Stimulated activated CD4-positive, alpha-beta T cell treated with anti-CD3 and anti-CD28 coated beads, Interleukin-15, amount 100 ng/mL, for 1 hour (primary cell): ENCODE measurements around the gene PARP12.

Experiments used
- DNase-seq, 2 donors: peaks; one replicate each; pipeline ENCODE4 v3.0.0-alpha.2; 2020; ENCODE audit warnings: low read depth in 1 of 2, low spot score in 1 of 2

PARP12 gene

DNA sequence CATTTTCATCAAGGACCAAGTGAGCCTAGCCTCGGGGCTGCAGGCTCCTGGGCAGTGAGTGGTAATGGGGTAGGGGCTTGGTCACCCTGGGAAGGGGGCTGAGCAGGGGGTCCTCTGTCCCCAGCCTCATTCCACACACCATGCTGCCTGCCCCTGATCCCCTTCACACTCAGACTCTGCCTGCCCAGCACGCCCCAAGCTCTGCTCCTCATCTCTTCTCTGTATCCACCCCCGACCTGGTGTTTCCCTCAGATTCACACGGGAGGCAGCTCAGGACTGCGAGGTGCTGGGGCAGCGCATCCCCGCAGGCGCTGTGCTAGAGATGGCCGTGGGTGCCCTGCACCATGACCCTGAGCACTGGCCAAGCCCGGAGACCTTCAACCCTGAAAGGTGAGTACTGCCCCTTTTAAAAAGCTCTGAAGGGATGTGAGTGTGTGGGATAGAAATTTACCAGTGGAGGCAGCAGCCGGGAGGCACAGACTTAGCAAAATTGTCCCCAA, 47.2 kb downstream of the PARP12 start:
- no peak for DNase-seq

DNA sequence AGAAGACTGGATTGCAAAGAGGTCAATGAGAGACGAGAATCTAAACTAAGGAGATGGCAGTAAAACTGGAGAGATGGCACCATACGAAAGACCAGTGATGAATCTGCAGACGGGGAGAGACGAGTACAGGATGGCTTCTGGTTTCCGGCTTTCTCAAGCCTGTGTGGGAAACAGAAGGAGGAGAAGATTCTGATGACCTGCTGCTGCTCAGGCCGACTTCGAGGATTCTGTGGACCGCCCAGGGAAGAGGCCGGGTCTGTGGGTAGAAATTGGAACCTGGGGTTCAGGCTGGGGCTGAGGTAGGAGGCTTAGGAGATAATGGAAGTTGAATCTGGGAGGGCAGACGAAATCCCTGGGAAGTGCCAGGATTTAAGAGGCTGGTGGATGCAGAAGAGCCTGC, 48.6 kb downstream of the PARP12 start:
- no peak for DNase-seq

DNA sequence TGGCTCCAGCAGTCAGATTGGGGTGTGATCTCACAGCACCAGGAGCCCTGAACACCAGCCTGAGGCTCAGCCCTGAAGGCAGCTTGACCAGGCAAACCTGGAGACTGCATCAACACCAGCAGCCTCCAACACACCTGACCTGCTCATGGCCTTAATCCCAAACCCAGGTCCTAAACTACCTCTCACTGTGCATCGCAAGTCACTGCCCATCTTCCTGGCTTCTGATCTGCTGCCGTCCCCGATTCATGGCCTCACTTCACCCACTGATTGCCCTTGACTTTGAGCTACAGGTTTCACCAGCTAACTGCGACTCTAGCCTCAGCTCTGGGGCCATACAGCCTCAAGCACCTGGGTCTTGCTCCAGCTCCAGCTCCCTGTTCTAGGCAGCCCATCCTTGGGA, 49.1 kb downstream of the PARP12 start:
- no peak for DNase-seq

DNA sequence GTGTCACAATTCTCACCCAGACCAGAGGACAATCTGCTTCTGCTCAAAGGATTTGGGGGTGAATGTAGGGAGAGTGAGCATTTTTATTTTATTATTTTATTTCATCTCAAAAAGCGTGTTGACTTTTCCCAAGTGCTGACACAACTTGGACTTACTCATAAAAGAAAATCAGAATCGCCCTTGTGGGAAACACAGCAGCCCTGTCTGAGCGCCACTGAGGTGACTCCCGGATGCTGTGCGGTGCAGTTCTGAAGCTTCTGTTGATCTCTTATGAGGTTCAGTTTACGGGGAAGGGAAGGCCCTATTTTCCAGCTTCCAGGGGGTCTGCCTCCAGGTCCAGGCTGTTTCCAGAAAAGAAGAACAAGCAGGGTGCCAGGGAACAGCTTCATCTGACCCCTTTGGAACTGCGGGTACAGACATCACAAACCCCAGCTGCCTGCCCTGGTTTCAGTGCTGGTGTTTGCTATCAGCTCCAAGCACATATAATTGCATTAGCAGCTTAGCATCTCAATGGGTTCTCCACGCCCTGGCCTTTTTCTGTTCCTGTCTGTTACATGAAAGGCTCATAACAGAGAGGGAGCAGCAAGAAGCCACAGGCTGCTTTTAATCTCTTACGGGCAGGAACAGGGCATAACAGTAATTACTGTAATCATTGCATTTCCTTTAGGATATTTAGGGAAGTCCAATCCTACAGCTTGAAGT, 52.4 kb downstream of the PARP12 start:
- DNase-seq, result no peak

DNA sequence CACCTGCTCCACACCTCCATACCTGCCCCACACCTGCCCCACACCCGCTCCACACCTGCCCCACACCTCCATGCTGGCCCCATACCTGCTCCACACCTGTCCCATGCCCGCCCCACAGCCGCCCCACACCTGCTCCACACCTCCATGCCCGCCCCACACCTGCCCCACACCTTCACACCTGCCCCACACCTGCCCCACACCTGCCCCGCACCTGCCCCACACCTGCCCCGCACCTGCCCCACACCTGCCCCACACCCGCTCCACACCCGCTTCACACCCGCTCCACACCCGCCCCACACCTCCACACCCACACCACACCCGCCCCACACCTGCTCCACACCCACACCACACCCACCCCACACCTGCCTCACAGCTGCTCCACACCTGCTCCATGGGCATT, 53.0 kb downstream of the PARP12 start:
- DNase-seq, result no peak

DNA sequence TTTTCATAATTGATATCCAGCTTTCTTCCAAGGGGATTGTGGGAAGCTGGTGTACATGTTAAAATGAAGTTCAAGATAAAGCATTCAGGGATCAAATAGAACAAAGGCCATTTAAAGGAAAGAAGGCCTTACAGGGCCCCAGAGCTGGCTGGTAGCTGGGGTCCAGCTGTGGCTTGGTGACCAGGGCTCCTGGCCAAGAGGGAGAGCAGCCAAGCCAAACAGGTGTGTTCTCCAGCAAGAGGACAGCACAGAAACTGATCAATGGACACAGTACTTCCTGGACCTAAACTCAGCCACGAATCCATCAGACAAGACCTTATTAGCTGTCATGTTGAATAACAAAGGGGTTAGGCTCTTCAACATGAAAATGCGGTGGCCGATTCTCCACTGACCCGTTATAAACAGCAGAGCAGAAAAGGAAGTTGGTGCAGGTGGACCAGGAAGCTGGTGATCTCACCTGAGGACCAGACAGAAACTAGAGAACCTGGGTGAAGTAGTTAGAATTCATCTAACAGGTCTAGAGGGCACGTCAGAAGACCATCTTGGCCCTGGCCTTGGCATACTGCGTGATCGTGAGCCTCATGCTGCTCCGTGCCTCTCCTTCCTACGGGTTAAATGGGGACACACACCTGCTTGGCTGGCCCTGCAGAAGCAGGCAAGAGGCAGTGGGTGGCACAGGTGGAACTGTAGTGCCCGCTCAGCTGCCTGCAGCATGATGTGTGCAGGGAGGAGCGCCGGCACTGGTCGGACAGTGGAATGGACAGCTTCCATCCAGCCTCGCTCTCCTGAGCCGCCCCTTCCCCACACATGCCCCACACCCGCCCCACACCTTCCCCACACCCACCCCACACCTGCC, 53.8 kb downstream of the PARP12 start:
- no peak for DNase-seq

DNA sequence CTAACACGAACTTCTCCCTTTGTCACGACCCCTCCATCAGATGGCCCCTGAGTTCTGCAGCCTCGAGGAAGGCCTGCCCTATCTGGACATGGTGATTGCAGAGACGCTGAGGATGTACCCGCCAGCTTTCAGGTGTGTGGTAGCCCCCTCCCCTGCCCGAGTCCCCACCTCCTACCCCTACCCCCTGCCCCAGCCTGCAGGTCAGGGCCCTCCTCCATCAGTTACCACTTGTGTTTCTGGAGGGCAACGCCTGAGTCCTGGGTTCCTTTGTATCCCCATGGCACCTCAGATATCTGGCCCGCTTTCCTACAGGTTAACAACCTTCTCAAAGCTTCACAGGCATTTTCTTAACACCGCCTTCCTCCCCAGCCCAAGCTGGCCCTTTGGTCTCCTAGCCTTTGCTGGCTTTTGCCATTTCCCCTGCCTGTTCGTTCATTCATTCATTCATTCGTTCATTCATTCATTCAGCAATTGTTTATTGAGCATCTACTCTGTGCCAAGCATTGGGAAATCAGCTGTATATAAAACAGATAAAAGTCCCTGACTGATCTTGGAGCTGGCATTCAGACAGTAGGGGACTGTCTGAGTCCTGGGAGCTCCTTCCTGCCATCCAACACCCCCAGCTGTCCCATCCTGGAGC, 55.6 kb downstream of the PARP12 start:
- DNase-seq, result no peak

DNA sequence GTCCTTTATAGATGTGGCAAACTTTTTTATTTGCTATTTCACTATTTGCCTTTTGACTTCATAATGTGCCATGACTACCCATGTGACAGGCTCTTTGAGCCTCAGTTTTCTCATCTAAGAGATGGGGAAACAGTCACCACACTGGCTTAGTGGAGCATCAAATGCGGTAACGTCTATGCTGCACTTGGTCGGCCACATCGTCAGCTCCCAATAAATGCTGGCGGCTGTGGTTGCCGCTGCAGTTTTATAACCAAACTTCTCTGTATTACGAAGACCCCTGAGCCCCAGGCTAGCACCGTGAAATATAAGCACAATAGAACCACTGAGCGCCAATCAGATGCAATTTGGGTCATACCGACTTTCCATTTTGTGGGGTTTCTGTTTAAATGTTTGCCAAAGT, 56.2 kb downstream of the PARP12 start:
- no peak for DNase-seq

DNA sequence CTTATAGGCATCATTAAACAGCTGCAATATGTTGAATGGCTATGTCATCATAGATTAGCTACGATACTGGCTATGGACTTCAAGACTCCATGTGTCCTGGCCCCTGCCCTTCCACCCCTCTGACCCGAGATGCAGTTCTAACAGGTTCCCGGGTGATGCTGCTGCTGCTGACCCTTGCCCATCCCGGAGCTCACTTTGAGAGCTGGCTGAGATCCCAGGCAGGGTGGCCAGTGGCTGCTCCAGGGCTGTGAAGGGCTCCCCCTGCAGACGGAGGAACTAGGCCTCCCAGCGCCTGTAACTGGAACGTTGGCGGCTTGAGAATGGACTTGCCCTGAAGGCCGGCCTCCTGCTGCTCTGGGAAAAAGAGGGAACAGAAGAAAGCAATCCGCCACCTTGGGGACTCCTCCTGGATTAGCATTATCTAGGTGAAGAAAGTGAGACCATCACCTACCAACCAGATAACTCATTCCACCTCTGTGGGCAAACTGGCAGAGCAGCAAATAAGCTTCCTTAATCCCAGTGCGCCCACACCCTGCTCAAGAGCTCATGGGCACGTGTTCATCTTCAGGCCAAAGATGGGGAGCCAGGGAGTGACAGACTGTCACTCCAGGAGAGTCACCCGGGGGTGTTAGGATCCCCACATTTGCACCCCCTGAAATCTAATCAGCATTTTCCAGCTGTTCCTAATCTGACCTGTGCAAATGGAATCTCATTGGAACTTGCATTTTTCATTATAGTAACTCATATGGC, 56.8 kb downstream of the PARP12 start:
- DNase-seq, result no peak

DNA sequence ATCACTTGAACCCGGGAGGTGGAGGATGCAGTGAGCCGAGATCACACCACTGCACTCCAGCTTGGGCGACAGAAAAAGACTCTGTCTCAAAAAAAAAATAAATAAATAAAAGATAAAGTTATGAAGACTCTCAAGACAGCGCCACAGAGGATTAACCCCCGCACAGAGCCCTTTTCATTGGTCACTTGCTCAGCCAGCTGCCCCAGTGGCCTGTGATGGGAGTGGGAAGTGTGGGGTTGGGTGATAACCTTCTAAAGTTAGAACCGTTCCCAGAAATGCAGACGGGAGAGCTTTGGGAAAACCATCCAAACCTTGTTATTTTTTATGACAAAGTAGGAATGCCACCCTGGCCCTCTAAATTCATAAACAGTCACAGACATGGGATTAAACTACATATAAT, 57.4 kb downstream of the PARP12 start:
- DNase-seq, result no peak

DNA sequence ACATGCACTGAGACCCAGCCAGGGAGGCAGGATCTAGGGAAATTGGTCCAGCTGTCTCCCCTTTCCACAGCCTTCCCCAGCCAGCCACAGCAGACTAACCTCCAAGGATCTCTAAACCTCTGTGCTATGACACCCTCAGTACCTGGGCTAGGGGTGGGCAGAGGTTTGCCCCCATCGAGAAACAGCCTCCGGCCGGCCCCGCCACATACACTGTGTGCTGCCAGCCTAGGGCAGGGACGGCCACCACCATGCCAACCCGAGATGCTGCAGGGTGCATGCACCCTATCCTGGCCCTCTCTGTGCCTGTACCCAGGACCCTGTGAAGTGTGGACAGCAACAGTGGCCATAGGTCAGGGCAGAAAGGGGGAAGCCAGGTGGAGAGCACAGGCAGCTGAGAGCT, 58.1 kb downstream of the PARP12 start:
- no peak for DNase-seq

DNA sequence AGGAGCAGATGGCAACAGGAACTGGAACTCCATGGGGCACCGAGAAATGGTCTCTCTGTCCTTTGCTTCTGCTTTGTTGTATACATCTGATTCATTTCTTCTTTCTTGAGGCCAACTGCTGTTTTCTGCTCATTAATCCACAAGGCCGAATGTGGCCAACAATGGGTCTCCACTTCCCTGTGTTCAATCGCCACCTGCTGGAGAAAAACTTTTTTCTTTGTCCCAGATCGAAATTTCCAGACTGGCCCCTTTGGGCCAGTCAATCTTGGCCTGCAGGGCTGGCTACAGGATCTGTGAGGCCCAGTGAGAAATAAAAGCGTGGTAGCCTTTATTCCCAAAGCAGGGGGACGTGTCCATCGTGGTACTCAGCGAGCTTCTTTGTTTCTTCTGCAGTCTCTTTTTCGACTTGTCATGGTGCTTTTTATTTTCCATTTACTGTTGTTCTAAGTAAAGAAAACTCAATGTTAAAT, 58.8 kb downstream of the PARP12 start:
- no peak for DNase-seq

DNA sequence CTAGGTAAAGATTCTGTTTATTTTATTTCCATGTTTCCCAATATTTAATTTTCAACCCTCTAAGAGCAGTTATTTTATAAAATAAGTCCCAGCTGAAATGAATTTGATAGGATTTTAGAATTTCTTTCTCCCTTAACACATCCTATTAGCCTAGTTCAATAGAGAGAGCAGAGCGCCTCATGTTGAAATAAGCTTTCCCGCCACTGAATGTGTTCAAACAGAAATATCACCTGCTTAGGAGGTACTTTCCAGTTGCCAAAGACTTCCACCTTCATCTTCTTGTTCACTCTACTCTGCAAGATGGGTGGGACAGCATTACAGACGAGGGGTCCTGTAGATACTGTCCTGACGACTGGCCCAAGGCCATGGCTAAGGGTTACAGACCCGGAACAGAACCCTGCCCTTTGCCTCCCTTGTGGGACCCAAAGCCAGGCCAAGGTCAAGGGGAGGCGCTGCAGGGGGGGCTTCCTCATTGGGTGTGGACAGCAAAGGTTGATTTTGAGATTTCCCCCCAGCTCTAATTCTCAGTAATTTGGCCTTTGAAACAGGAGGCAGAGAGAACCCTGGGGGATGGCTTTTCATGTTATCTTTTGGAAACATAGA, 62.0 kb downstream of the PARP12 start:
- no peak for DNase-seq

DNA sequence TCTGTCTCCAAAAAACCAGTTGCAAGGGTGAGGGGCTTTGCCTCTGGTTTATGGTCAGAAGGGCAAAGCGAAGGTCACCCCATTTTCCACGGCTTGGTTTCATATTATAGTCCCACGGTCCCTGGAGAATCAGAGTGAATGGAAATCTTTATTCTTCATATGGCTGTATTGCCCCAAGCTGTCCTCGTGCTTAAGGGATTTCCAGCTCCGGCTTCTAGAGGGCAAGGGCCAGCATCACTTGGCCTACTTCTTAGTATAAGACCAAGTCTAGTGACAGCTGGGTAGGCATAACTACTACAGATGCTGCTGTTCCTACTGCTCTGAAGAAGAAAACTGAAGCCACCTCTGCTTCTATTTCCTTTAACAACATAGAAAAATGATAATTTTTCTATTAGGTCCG, 63.2 kb downstream of the PARP12 start:
- DNase-seq, result no peak

DNA sequence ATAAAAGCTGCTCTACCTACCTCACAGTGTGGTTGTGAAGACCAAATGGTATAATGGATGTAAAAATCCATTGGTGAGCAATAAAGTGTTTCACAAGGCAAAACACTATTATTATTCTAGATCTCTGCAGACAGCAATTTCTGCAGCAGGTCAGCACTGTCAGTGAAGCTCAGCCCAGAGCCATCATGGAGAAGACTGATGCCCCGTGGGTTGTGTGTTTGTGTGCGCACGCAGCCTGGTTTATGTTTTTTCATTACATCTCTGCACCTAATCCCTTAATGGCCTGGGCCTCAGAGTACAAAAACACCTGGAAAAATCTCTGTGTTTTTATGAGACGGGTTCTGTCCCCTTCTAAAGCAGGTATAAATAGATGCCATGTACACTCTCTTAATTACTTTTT, 64.2 kb downstream of the PARP12 start:
- no peak for DNase-seq

DNA sequence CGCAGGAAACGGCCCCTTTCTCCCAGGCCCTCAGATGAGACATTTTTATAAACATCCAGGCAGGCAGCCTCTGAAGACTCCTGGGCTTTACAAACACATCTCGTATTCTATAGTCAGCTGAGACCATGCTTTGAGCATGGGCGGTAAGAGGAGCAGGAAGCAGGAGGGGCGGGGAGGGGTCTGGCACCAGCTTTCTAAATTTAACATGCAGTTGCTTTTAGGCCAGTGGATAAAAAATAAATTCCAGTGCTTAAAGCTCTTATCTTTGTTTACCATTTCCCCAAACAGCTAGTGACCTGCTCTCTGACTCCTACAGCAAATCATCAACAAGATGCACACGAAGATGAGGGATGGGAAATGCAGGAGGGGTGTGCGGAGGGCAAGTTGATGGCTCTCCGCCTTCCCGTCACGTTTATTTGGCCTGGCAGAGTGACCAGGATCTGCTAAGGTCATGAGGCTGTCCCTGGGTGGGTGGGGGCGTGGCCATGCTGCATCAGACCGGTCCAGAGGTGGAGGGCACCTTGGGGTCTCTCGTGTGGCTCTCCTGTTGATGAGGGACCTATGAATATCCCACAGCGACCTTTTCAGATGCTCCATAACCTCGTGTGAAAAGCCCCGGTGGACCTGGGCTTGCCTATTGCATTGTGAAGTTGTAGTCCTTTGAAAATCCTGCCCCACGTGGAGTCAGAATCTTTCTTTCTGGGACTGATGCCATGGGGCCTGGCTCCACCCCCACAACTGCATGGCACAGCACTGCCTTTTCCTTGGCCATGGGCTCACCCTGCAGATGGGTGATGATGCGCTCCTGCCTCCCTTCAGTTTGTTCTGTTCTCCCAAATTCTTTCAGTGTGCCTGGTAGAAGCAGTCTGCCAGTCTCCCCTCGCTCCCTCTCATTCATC, 67.5 kb downstream of the PARP12 start:
- no peak for DNase-seq

DNA sequence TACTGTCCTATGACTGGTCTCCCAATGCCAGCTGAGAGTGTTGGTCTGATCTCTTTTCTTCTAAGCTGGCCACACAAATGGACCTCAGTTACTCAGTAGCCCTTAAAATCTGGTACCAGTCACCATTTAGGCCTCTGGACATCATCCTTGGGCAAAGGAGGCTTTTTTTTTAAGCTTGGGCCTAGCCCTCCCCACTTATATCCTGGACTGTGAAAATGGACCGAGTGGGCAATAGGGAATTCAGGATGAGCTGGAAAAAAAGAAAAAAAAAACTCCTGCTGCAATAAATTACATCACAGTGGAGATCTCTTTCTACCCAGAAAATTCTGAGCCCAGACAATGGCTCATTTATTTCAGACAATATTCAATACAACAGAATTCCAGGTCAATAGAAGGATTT, 68.4 kb downstream of the PARP12 start:
- no peak for DNase-seq

DNA sequence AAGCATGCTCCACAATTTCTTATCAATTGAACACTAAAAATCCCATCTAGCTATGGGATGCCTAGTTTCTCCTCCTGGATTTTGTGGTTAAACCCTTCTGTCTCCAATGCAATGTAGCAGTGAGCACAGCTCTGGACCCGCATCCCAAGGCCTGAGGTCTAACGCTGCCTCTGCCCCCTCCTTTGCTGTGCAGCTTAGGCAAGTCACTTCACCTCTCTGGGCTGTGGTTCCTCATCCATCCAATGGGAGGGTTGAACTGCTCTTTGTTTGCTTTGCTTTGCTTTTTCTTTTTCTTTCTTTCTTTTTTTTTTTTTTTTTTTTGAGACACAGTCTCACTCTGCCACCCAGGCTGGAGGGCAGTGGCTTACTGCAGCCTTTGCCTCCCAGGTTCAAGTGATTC, 69.2 kb downstream of the PARP12 start:
- no peak for DNase-seq

DNA sequence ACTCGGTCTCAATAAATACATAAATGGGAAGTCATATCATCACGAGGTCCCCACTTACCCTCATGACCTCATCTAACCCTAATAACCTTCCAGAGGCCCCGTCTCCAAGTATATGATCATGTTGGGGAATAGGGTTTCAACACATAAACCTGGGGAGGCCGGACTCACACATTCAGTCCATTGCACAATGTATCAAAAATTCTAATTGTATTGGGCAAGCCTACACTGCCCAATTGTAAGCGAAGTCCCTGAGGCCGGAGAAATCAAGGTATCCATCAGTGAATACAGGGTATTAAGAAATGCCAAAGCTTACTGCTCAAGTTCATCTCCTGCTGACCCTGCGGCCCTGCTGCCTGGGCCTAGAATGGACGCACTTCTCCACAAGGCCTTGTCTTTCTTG, 69.6 kb downstream of the PARP12 start:
- DNase-seq, result no peak
